Retinal pigment epithelial cell (primary cell): ENCODE data around the gene LSM6.

ENCODE experiments used
- DNase-seq: peaks from one replicate; pipeline ENCODE4 v3.0.0-alpha.2; 2010; ENCODE audit warnings: low read depth
- H3K4me3 ChIP-seq: 2 replicates; pipeline ENCODE4 v1.5.1; 2011; ENCODE audit warnings: mild to moderate bottlenecking, low read length, control low read depth, moderate library complexity
- TF ChIP-seq, protein P1 (sequence below): conservative IDR thresholded peaks from 2 replicates; pipeline ENCODE4 v1.5.1; 2011; ENCODE audit warnings: low read depth, low read length, control low read depth, inconsistent platforms

Gene LSM6

GRCh38 chr4:146175541-146176453 is at the start of gene LSM6:
LSM6 (plus strand) TSS chr4:146175718; CDS start chr4:146182922, 7,204 bp downstream.
- TF ChIP-seq, protein P1, sequence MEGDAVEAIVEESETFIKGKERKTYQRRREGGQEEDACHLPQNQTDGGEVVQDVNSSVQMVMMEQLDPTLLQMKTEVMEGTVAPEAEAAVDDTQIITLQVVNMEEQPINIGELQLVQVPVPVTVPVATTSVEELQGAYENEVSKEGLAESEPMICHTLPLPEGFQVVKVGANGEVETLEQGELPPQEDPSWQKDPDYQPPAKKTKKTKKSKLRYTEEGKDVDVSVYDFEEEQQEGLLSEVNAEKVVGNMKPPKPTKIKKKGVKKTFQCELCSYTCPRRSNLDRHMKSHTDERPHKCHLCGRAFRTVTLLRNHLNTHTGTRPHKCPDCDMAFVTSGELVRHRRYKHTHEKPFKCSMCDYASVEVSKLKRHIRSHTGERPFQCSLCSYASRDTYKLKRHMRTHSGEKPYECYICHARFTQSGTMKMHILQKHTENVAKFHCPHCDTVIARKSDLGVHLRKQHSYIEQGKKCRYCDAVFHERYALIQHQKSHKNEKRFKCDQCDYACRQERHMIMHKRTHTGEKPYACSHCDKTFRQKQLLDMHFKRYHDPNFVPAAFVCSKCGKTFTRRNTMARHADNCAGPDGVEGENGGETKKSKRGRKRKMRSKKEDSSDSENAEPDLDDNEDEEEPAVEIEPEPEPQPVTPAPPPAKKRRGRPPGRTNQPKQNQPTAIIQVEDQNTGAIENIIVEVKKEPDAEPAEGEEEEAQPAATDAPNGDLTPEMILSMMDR: no peak
- H3K4me3 ChIP-seq: peak within 1 kb of the TSS; percentile 86
- peak; percentile 41 for DNase-seq

GRCh38 chr4:146132445-146132844 is 43.1 kb upstream of the LSM6 start:
- TF ChIP-seq, protein P1: no peak
- DNase-seq: no peak
- H3K4me3 ChIP-seq: no peak overlapping the region

- TF ChIP-seq, protein P1: no peak
- no peak overlapping the region for H3K4me3 ChIP-seq
- peak; percentile 2 for DNase-seq
These were observed 40.6 kb upstream of the LSM6 start for GRCh38 chr4:146134761-146135445.

- DNase-seq: no peak
- no peak overlapping the region for H3K4me3 ChIP-seq
- TF ChIP-seq, protein P1: no peak
These were observed 39.6 kb upstream of the LSM6 start for GRCh38 chr4:146135941-146136340.

DNA sequence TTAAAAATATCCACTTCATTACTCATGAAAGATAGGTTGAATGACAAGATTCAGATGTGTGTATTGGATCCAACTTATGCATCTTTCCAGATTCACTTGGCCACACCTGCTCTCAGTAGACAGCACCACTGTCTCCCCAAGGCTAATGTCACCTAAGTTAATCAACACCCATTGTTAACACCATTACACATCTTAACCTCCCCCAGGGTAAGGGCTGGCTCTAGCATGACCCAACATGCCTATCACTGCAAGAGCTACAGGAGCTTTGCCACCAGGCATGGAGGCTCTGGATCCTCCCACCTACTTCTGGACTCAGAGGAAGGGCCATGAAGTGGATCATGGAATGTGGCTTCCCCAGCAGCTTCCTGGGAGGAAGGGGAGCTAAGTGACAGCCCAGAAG is 32.8 kb upstream of the LSM6 start:
- DNase-seq: no peak
- TF ChIP-seq, protein P1: no peak
- H3K4me3 ChIP-seq: no peak overlapping the region

- TF ChIP-seq, protein P1: no peak
- H3K4me3 ChIP-seq: no peak overlapping the region
- no peak for DNase-seq
These were observed 31.6 kb upstream of the LSM6 start for GRCh38 chr4:146143888-146144287.

DNA sequence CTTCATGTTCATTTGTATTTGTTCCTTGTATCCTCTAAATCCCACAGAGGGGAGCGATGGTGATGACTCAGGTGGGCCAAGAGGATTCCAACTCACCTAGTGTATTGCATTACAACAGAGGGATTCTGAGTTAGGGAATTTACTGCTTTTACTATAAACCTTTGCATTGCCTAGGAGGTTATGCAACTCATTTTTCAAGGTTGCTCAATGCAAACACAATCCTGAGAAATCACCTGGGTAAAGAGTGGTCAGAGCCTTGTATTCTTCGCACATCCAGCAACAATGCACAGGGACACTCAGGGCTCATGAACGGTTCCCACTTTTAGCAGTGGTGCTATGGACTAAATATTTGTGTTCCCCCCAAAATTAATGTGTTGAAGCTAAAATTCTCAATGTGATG is 28.6 kb upstream of the LSM6 start:
- H3K4me3 ChIP-seq: no peak overlapping the region

More for the DNA sequence above, 28.6 kb upstream of the LSM6 start:
- DNase-seq: no peak
- TF ChIP-seq, protein P1: no peak
